ENCODE results near the gene PSMF1.

DNA sequence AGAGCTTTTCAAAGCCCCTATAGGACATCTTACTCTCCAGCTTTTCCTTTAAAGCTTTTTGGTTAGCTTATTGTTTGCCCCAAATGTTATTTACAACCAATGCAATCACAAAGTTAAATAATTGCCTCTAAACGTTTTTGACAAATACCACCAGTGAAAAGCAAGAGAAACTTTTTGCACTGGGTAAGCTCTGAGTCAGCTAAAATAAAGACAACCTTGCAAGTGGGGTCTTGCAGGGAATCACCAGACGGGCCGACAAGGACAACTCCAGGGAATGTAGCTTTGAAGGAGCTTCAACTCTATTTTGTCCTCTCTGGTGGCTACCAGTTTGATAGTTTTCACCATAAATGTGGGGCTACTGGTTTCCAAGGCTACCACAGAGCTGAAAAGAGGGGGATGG lies 14.7 kb upstream of the PSMF1 start:
- TF ChIP-seq, protein P1, sequence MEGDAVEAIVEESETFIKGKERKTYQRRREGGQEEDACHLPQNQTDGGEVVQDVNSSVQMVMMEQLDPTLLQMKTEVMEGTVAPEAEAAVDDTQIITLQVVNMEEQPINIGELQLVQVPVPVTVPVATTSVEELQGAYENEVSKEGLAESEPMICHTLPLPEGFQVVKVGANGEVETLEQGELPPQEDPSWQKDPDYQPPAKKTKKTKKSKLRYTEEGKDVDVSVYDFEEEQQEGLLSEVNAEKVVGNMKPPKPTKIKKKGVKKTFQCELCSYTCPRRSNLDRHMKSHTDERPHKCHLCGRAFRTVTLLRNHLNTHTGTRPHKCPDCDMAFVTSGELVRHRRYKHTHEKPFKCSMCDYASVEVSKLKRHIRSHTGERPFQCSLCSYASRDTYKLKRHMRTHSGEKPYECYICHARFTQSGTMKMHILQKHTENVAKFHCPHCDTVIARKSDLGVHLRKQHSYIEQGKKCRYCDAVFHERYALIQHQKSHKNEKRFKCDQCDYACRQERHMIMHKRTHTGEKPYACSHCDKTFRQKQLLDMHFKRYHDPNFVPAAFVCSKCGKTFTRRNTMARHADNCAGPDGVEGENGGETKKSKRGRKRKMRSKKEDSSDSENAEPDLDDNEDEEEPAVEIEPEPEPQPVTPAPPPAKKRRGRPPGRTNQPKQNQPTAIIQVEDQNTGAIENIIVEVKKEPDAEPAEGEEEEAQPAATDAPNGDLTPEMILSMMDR (IDR thresholded peaks at IDR 0.05; ENCODE audit: low read depth, low read length) = no peak
- TF ChIP-seq POLR2A (IDR thresholded peaks at IDR 0.05; ENCODE audit: extremely low read depth, insufficient read length) = no peak
- TF ChIP-seq MYC (IDR thresholded peaks at IDR 0.05; ENCODE audit: low read depth, low read length) = no peak
- TF ChIP-seq, protein P2, sequence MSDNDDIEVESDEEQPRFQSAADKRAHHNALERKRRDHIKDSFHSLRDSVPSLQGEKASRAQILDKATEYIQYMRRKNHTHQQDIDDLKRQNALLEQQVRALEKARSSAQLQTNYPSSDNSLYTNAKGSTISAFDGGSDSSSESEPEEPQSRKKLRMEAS (IDR thresholded peaks at IDR 0.05; ENCODE audit: low read depth, low read length) = no peak
